GM12892 (cell line): ENCODE results near the gene TAF3.

Experiments used
- DNase-seq: peaks from one replicate; pipeline ENCODE4 v3.0.0; 2011; ENCODE audit not compliant: insufficient read length
- FAIRE-seq: peaks from 2 replicates; lab custom pipeline; 2011; peaks lifted over from hg19 to GRCh38; lab: Jason Lieb, UNC
- POLR2A ChIP-seq: IDR thresholded peaks from 2 replicates; pipeline ENCODE4 v1.6.1; 2011; ENCODE audit warnings: low read depth, low read length, control low read depth
- POLR2AphosphoS5 ChIP-seq: IDR thresholded peaks from 2 replicates; pipeline ENCODE4 v1.6.1; 2011; ENCODE audit warnings: low read depth, low read length, control low read depth
- TAF1 ChIP-seq: IDR thresholded peaks from 2 replicates; pipeline ENCODE4 v1.6.1; 2011; ENCODE audit warnings: low read depth, mild to moderate bottlenecking, control low read depth, low read length, borderline replicate concordance

TAF3 gene

DNA sequence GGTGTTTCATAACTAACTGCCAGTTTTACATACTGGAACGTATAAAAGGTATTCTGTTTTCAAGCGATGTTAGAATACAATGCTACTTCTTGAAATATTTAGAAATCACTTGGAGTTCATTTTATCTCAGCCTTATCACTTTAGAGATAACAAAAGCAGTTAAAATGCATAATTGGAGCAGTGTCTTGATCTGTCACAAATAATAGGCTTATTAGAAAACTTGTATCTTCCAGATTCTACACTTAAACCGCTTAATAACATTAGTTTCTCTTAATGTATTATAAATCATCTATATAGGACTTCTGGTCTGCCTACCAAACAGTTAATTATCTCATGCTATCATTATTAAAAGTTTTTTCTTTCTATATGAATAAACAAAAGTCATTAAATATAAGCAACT lies 104.4 kb downstream of the TAF3 start:
- TF ChIP-seq POLR2A (no peak), POLR2AphosphoS5 (no peak), TAF1 (no peak)
- no peak for DNase-seq
- FAIRE-seq: no peak

DNA sequence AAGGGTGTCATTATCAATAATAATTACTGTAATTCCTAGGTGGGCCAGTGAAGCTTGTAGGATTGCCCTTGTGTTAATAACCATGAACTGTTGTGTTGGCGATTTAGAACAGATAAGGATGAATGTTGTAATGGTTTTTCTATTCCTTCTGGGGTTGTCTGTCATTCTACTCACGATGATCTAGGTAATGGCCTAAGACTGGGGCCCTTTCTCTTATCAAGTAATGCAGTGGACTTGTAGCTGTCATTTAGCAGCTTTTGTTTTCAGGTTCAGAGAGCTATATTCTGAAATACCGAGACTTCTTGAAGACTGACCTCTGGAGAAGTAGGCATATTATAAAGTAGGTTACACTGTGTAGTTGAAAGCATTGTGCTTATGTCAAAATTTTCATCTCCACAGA lies 110.2 kb downstream of the TAF3 start:
- DNase-seq (no peak), FAIRE-seq (no peak)
- TF ChIP-seq POLR2A (no peak), TAF1 (no peak), POLR2AphosphoS5 (no peak)

DNA sequence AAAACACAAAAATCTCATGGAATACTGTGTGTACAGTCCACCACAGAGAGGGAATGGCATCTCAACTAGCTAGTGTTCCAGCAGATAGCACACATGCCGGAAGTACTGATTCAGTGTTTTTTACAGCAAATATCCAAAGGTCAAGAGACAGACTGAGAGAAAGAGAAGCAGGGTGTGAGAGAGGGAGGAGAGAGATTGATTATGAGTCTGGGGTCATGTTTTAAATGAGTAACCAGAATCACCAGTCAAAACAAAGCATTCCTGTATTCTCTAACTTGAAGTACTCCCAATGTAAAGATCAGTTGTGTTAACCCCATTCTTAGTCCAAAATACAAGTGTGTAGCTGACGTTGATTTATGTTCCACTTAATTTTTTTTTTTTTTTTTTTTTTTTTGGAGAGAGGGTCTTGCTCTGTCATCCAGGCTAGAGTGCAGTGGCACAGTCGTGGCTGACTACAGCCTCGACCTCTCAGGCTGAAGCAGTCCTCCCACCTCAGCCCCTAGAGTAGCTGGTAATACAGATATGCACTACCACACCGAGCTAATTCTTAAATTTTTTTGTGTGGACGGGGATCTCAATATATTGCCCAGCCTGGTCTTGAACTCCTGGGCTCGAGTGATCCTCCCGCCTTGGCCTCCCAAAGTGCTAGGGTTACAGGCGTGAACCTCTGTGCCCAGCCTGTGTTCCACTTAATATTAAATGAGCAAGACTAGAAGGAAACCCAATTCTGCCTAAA lies 114.2 kb downstream of the TAF3 start:
- FAIRE-seq (no peak), DNase-seq (no peak)
- TF ChIP-seq POLR2A: no peak
- no peak for TF ChIP-seq POLR2AphosphoS5
- no peak for TF ChIP-seq TAF1

DNA sequence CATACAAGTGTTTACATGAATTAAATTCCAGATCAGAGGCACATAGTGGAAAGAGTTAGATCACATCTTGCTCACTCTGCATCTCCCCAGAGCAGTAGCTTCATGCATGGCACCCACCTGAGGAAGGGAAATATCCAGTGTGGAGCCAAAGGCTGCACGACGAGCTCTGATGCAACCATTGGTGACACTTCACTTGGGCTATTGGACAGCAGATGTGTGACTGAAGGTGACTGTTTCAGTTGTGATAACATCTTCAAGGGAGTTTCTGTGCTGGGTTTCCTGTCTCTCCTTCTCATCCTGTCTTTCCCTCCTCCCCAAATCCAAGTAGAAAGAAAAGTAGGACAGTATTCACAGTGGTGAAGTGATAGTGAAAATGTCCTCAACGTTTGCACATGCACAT lies 115.0 kb downstream of the TAF3 start:
- no peak for TF ChIP-seq POLR2A
- no peak for TF ChIP-seq TAF1
- TF ChIP-seq POLR2AphosphoS5: no peak
- no peak for DNase-seq
- FAIRE-seq: peak; percentile 40

DNA sequence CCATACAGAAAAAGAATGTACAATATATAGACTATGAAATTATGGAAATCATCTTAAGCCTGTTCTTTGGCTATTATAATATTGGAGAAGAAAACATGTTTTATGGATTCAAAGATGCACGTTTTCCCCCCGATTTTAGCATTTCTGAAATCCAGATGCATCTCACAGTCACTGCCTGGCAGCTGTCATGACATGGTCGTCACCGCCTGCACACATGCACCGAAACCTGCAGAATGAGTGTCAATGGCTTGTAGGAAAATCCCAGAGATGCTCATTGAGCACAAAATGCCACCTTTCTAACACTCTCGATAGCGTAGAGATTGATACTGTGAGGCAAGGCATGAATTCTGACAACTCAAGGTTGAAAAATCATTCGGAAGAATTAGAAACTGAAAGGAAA lies 115.5 kb downstream of the TAF3 start:
- no peak for FAIRE-seq
- TF ChIP-seq POLR2A: no peak
- TF ChIP-seq TAF1: no peak
- no peak for TF ChIP-seq POLR2AphosphoS5

DNA sequence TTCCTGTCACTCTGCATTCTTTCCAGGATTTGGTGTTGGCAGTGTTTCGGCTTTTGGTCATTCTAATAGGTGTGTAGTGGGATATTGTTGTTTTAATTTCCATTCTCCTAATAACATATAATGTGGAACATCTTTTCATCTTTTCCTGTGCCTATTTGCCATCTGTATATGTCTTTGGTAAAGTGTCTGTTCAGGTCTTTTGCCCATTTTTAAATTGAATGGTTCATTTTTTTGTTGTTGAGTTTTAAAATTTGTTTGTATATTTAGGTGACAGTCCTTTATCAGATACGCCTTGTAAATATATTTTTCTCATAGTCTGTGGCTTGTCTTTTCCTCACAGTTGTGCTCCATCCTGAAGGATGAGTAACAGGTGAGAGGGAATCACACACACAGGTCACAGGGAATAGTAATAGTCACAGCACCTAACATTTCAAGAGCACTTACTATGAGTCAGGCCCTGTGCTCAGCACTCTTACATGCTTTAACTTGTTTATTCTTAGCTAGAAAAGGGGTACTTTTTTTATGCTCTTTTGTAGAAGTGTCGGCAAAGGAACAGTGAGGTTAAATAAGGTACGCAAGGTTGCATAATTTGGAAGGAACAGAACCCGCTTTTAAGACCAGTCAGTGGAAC lies 119.1 kb downstream of the TAF3 start:
- FAIRE-seq: no peak
- no peak for DNase-seq
- TF ChIP-seq POLR2A: no peak
- no peak for TF ChIP-seq TAF1
- no peak for TF ChIP-seq POLR2AphosphoS5

More for the DNA sequence above, 115.5 kb downstream of the TAF3 start:
- no peak for DNase-seq

DNA sequence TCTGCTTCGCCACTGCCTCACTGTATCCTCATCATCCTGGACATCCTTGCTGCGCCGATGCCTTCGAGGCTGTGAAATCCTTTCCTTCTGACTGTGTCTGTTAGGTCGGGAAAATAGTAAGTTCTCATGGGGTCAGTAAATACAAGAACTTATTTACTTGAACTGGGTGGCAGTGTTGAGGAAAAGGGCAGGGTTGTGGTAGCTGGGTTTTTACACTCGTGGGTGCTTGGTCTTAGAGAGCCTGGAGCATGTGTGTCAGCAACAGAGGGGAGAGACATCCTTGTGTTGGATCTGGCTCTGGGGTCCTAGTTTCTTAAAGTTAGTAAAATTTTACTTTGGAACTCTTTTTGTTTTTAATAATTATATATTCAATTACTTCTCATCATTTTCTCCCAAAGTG lies 123.3 kb downstream of the TAF3 start:
- DNase-seq (no peak), FAIRE-seq (no peak)
- TF ChIP-seq POLR2AphosphoS5: no peak
- TF ChIP-seq POLR2A: no peak
- TF ChIP-seq TAF1: no peak

DNA sequence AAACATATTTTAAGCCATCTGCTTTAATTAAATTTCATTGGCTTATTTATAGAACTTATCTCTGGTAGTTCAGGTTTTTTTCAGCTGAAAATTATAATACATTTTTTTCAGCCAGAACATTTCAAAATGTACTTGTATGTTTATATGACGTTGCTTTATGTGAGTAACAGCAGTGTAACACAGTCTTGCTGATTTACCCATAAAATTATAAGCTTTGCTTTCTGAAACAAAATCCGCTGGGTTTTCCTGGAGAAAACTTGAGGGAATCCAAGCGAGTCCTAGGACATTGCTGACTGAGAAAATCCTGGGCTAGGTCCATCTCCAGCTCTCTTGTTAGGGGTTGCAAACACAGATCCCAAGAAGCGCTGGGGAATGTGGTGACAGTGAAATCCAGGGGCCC lies 124.0 kb downstream of the TAF3 start:
- TF ChIP-seq POLR2AphosphoS5 (no peak), POLR2A (no peak), TAF1 (no peak)
- FAIRE-seq (no peak), DNase-seq (no peak)

DNA sequence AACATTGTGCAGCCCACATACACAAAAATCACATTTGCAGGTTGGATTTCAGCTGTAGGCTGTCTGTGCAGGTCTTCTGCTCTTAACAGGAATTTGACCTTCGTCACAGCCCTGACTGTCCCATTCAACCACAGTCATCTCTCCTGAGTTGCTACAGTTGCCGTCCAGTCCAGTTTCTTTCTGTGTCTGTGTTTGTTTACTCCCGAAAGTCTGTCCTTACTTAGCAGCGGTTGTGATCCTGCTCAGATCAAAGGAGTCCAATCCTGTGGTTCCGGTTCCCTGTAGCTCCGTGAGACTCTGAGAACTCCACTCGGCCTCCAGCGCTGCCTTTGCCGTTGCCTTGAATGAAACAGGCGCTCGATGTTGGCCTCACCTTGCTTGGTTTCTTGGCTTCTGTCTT lies 124.6 kb downstream of the TAF3 start:
- FAIRE-seq (no peak), DNase-seq (no peak)
- no peak for TF ChIP-seq TAF1

DNA sequence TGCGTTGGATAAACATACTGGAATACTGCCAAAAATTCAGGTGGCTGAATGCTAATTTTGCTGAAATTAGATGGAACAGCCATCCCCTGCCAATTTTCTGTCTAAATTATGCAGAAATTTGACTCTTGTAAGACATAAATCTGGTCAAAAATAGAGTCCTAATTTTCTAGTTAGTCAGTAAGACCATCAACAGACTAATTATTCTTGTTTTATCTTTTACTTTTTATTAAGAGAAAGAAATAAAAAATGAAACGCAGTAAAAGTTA lies 125.8 kb downstream of the TAF3 start:
- FAIRE-seq: no peak
- no peak for DNase-seq
- TF ChIP-seq POLR2AphosphoS5 (no peak), TAF1 (no peak), POLR2A (no peak)

DNA sequence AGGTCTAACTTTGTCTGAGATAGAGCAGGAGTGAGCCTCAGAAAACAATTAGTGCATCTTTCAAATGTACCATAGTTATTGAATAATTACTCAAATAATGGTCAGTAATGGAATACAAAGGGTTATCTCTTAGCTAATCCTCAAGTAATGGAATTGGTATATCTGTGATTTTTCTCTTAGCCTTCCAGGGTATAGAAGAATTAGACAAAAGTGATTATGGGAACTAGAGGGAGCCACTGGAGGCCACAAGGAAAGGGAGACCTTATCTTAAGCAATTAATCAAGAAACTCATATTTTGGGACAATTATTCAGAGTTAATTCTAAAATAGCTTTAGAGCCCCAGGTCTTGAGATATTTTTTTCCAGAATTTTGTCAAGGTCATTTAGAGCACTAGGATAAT lies 126.2 kb downstream of the TAF3 start:
- DNase-seq: no peak
- FAIRE-seq: no peak
- TF ChIP-seq TAF1 (no peak), POLR2AphosphoS5 (no peak), POLR2A (no peak)

DNA sequence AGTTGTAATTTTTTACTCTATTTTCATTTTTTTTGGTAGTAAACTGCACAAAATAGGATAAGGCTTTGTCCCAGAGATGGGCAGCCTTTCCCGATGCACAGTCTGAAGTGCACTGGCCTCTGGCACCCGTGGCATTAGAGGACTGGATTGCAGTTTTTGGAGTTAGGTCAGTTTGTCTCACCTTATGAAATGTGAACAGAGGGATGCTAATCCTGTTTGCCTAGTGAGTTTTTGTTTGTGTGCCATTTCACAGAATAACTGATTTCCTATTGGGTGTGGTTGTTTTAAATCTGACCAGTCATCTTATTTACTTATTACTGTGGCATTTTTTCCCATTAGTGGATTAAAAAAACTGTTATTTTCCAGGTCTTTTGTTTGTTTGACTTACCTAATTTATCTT lies 126.7 kb downstream of the TAF3 start:
- DNase-seq (no peak), FAIRE-seq (no peak)
- TF ChIP-seq POLR2AphosphoS5 (no peak), TAF1 (no peak), POLR2A (no peak)
